NCI-H524 treated with DMSO at 0.1 percent for 48 hours (cell line): ENCODE measurements around the gene SENP1.

Experiments used
- DNase-seq: peaks from one replicate; lab custom pipeline; 2025; lab: John Stamatoyannopoulos, UW

The SENP1 gene

GRCh38 chr12:48067250-48067938 is 38.5 kb downstream of the SENP1 start:
- DNase-seq = no peak

- DNase-seq = no peak
These were observed 40.8 kb downstream of the SENP1 start for GRCh38 chr12:48065041-48065440.

GRCh38 chr12:48063530-48063929 is 42.3 kb downstream of the SENP1 start:
- no peak for DNase-seq

GRCh38 chr12:48061938-48062719 is 43.8 kb downstream of the SENP1 start:
- no peak for DNase-seq

GRCh38 chr12:48060474-48060873 is 45.4 kb downstream of the SENP1 start:
- no peak for DNase-seq

GRCh38 chr12:48058771-48059170 is 47.1 kb downstream of the SENP1 start:
- no peak for DNase-seq

GRCh38 chr12:48054955-48055821 is 50.7 kb downstream of the SENP1 start:
- DNase-seq = no peak

GRCh38 chr12:48053883-48054282 is 52.0 kb downstream of the SENP1 start:
- DNase-seq = no peak

GRCh38 chr12:48053122-48053521 is 52.8 kb downstream of the SENP1 start:
- no peak for DNase-seq

GRCh38 chr12:48051681-48052080 is 54.2 kb downstream of the SENP1 start:
- no peak for DNase-seq

- DNase-seq = no peak
These were observed 55.7 kb downstream of the SENP1 start for GRCh38 chr12:48050174-48050573.

- DNase-seq = no peak
These were observed 59.8 kb downstream of the SENP1 start for GRCh38 chr12:48045965-48046518.

- DNase-seq = no peak
These were observed 60.6 kb downstream of the SENP1 start for GRCh38 chr12:48045061-48045846.

- no peak for DNase-seq
These were observed 61.5 kb downstream of the SENP1 start for GRCh38 chr12:48044396-48044795.

- DNase-seq = no peak
These were observed 62.1 kb downstream of the SENP1 start for GRCh38 chr12:48043771-48044170.

GRCh38 chr12:48041591-48042423 is 64.1 kb downstream of the SENP1 start:
- no peak for DNase-seq

- DNase-seq = no peak
These were observed 65.5 kb downstream of the SENP1 start for GRCh38 chr12:48040354-48040753.

- no peak for DNase-seq
These were observed 66.7 kb downstream of the SENP1 start for GRCh38 chr12:48039151-48039550.

GRCh38 chr12:48038085-48038484 is 67.8 kb downstream of the SENP1 start:
- DNase-seq = no peak

- DNase-seq = no peak
These were observed 68.5 kb downstream of the SENP1 start for GRCh38 chr12:48037267-48037915.
